GM12873 (cell line): ENCODE data around the gene DLEC1.

Experiments
- TF ChIP-seq, protein P1 (sequence below): IDR thresholded peaks from 2 replicates; pipeline ENCODE4 v1.5.1; 2012; ENCODE audit warnings: low read depth, mild to moderate bottlenecking, moderate library complexity, low read length, control low read depth; ENCODE audit not compliant: insufficient read depth; ENCODE audit errors: missing control alignments

Gene DLEC1

DNA sequence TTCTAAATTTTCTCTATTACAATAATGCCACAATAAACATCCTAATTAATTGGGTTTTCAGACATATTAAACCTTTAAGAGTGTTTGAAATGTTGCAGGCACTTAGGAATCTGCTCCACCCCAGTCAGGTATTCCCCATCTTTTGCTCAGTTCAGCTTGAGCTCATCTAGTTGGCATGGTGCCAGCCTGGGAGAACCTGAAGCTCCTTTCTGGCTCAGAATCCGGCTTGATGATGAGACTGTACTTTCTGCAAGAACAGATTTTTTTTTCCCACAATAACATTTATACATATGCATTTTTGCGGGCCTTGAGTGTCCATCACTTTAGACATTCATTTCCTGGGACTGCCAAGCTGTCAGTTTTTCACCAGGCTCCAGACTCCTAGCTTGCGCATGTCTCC is 118.6 kb downstream of the DLEC1 start:
- TF ChIP-seq, protein P1, sequence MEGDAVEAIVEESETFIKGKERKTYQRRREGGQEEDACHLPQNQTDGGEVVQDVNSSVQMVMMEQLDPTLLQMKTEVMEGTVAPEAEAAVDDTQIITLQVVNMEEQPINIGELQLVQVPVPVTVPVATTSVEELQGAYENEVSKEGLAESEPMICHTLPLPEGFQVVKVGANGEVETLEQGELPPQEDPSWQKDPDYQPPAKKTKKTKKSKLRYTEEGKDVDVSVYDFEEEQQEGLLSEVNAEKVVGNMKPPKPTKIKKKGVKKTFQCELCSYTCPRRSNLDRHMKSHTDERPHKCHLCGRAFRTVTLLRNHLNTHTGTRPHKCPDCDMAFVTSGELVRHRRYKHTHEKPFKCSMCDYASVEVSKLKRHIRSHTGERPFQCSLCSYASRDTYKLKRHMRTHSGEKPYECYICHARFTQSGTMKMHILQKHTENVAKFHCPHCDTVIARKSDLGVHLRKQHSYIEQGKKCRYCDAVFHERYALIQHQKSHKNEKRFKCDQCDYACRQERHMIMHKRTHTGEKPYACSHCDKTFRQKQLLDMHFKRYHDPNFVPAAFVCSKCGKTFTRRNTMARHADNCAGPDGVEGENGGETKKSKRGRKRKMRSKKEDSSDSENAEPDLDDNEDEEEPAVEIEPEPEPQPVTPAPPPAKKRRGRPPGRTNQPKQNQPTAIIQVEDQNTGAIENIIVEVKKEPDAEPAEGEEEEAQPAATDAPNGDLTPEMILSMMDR, result no peak

DNA sequence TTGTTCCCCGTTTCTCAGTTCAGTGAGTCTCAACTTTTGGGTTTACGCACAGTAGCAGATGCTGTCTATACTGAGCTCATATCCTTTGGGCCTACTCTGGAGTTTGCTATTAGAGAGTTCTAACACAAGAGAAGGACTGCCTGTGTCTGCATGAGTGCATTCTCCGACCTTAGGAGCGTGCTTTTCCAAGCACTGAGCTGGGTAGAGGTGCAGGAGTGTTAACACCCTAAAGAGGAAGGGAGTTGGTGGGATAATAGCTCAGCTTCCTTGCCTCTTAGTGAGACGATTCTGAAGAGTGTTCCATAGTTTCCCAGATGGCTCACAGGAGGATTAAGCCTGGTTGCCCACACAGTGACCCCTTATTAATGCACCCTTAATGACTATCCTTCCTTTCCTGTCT is 119.5 kb downstream of the DLEC1 start:
- TF ChIP-seq, protein P1, result no peak

GRCh38 chr3:38163117-38163840 is 124.3 kb downstream of the DLEC1 start:
- TF ChIP-seq, protein P1, result peak; percentile 37

DNA sequence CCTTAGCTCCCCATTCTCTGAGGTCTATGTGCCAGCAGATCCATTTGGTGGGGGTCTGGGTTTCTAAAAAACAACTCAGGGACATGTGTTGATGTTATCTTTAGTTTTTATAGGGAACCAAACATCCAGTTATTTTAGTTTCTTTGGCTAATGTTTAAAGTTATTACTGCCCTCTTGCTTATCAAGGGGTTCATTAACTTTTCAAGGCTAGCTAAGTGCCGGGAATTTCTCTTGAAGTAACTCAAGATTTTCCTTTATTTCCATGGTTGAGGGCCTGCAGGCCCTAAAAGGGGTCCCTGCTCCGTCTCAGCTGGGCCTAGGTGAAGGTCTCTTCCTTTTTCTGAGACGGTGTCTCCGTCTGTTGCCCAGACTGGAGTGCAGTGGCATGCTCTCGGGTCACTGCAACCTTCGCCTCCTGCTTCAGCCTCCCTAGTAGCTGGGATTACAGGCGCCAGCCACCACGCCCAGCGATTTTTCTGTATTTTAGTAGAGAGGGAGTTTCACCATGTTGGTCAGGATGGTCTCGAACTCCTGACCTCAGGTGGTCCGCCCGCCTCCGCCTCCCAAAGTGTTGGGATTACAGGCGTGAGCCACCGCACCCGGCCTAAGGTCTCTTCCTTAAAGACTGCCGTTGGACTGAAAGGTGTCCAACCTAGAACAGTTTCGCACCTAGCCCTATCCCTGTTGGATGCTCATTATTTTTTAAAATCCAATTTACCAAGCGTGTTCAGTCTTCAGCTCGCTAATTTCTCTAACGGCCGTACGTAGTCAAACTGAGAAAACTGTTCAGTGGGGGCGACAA is 125.0 kb downstream of the DLEC1 start:
- TF ChIP-seq, protein P1, result no peak

DNA sequence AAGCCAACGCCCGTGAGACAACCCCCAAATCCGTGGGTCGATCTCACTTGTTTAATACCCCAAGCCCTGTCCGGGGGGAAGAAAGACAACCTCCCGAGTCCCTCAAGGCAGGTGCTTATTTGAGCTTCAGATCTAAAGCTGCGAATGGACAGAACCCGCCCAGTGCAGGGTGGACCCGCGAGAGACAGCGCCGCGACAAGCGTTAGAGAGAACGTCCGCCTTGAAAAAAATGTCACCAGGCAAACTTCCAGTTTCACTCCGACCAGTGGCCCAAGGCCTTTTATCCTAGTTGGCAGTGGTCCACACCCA is 125.6 kb downstream of the DLEC1 start:
- TF ChIP-seq, protein P1, result no peak

DNA sequence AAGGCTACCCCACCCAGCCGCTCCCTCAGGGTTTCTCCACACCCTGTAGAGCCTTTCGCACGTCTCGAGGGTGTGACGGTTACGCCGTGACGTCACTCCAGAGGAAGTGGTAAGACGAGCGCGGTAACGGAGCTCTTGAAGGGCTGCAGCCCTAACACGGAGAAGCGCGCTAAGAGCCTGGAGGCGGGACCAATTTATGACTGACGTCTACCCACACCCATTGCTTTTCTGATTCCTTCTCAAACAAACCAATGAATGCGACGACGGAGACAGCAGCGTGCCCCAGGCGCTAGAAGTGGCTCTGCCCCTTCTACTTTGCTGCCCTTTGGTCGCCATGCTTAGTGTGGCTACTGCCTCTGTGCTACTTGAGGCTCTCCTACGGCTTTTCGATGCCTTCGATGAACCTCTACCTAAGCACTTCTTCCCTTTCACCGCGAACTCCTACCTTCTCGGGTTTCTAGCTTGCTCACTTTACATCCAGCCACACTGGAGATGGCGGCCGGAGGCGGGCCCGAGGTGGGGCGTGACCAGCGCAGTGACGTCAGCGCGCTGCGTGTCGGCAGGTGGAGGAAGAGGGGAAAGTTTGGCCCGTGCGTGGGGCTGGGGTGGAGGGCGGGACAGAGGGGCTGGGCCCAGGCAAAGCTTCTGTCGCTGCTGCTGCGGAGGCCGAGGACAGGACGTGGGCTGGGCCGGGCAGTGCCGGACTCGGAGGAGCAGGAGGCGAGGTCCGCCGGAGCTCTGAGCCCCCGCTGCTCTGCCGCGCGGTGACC is 126.1 kb downstream of the DLEC1 start, which contains the start of gene OXSR1:
Gene OXSR1 (plus strand): TSS at position 586 of the 770 bp plus-strand sequence. CDS start 340 bp downstream, outside the sequence.
- TF ChIP-seq, protein P1, result no peak
